GM23338 (cell line): ENCODE measurements around the gene TMEM165. TPM values are rescaled to one million over a fixed set of nuclear protein-coding genes. Genes with fewer than 3 reads are reported as not detected.

ENCODE experiments used
- ATAC-seq: fragments of 200-7000 bp; cut with Tn5 transposase; 3 replicates; pipeline ENCODE4 v1.9.1; 2020
- DNase-seq: peaks from one replicate; pipeline ENCODE4 v3.0.0-alpha.2; 2015; ENCODE audit warnings: low spot score
- H2AFZ ChIP-seq: fragments of 200-600 bp; sonication (generic); 2 replicates; pipeline ENCODE4 v1.8.0; 2016; ENCODE audit warnings: antibody characterized with exemption, mild to moderate bottlenecking, moderate library complexity
- H3F3A ChIP-seq: fragments of 200-600 bp; sonication (generic); replicated peaks from 2 replicates; pipeline ENCODE4 v1.8.0; 2017; ENCODE audit warnings: antibody characterized with exemption, mixed run types, low read depth
- H3K27ac ChIP-seq: fragments of 200-600 bp; sonication (generic); 2 replicates; pipeline ENCODE4 v1.6.1; 2016; ENCODE audit warnings: low read depth
- H3K27me3 ChIP-seq: fragments of 200-600 bp; sonication (generic); 2 replicates; pipeline ENCODE4 v1.8.0; 2016; ENCODE audit warnings: mild to moderate bottlenecking, mixed run types, moderate library complexity; ENCODE audit not compliant: insufficient read depth
- H3K36me3 ChIP-seq: fragments of 200-600 bp; sonication (generic); 2 replicates; pipeline ENCODE4 v1.8.0; 2016; ENCODE audit warnings: mild to moderate bottlenecking; ENCODE audit not compliant: insufficient read depth
- H3K4me1 ChIP-seq: fragments of 200-600 bp; sonication (generic); 2 replicates; pipeline ENCODE4 v1.8.0; 2016; ENCODE audit warnings: mild to moderate bottlenecking, moderate library complexity; ENCODE audit not compliant: insufficient read depth
- H3K4me2 ChIP-seq: fragments of 200-600 bp; sonication (generic); 2 replicates; pipeline ENCODE4 v1.7.1; 2017; ENCODE audit warnings: mixed run types
- H3K4me3 ChIP-seq: fragments of 200-600 bp; sonication (generic); 2 replicates; pipeline ENCODE4 v1.6.1; 2016; ENCODE audit warnings: mixed run types
- H3K79me2 ChIP-seq: fragments of 200-600 bp; sonication (generic); replicated peaks from 2 replicates; pipeline ENCODE4 v1.8.0; 2017; ENCODE audit warnings: mild to moderate bottlenecking; ENCODE audit not compliant: insufficient read depth
- H3K9me2 ChIP-seq: fragments of 200-600 bp; sonication (generic); 2 replicates; pipeline ENCODE4 v1.8.0; 2017; ENCODE audit not compliant: insufficient read depth
- H4K20me1 ChIP-seq: fragments of 200-600 bp; sonication (generic); replicated peaks from 2 replicates; pipeline ENCODE4 v1.8.0; 2017; ENCODE audit warnings: mild to moderate bottlenecking; ENCODE audit not compliant: insufficient read depth
- H3K27ac Mint-ChIP-seq: 2 replicates; pipeline ENCODE4 v1.8.0; 2020; ENCODE audit warnings: inconsistent platforms, mild to moderate bottlenecking, moderate library complexity, mixed read lengths
- H3K27me3 Mint-ChIP-seq: 3 replicates; pipeline ENCODE4 v1.8.0; 2022; ENCODE audit warnings: low read depth, mild to moderate bottlenecking, moderate library complexity, mixed read lengths, inconsistent platforms; ENCODE audit not compliant: insufficient read depth, poor library complexity
- H3K36me3 Mint-ChIP-seq: 3 replicates; pipeline ENCODE4 v1.8.0; 2021; ENCODE audit warnings: low read depth, mild to moderate bottlenecking, inconsistent platforms, moderate library complexity, mixed read lengths
- H3K4me1 Mint-ChIP-seq: 3 replicates; pipeline ENCODE4 v1.8.0; 2020; ENCODE audit warnings: mild to moderate bottlenecking, inconsistent platforms, mixed read lengths
- H3K4me3 Mint-ChIP-seq: 3 replicates; pipeline ENCODE4 v1.8.0; 2021; ENCODE audit warnings: moderate library complexity, mild to moderate bottlenecking, inconsistent platforms, mixed read lengths
- H3K9me3 Mint-ChIP-seq: 3 replicates; pipeline ENCODE4 v1.8.0; 2020; ENCODE audit warnings: moderate library complexity, mild to moderate bottlenecking, inconsistent platforms, mixed read lengths
- EZH2 ChIP-seq: fragments of 200-600 bp; sonication (generic); IDR thresholded peaks from one replicate; pipeline ENCODE4 v1.8.0; 2017; ENCODE audit warnings: antibody characterized with exemption, mild to moderate bottlenecking, low read depth; ENCODE audit not compliant: unreplicated experiment
- POLR2AphosphoS5 ChIP-seq: IDR thresholded peaks from 2 replicates; pipeline ENCODE4 v1.6.1; 2016; ENCODE audit warnings: antibody characterized with exemption, low read depth
- STAT1 ChIP-seq: IDR thresholded peaks from one replicate; pipeline ENCODE4 v1.6.1; 2016; ENCODE audit warnings: antibody characterized with exemption; ENCODE audit not compliant: unreplicated experiment
- ZNF114 ChIP-seq: fragments of 250-450 bp; sonication (Bioruptor Pico); IDR thresholded peaks from 2 replicates; pipeline ENCODE4 v1.5.0; 2020; ENCODE audit warnings: mild to moderate bottlenecking, moderate library complexity
- polyA plus RNA-seq: library from polyadenylated mRNA; unstranded; fragments of >200 nt; fragmentation: Nextera tagmentation; extraction: Ambion mirVana; gene quantifications from 2 replicates; pipeline ENCODE4 v1.2.1, GENCODE V29; 2016
- total RNA-seq: library from RNA; depleted of rRNA; stranded (reverse); fragments of >200 nt; shearing (Covaris generic); gene quantifications from 2 replicates; pipeline ENCODE4 v1.2.3, GENCODE V29; 2014
- TF ChIP-seq, protein P1 (sequence below): IDR thresholded peaks from 2 replicates; pipeline ENCODE4 v1.6.1; 2016; ENCODE audit warnings: antibody characterized with exemption
- TF ChIP-seq, protein P2 (sequence below): IDR thresholded peaks from one replicate; pipeline ENCODE4 v1.6.1; 2018; ENCODE audit warnings: antibody characterized with exemption; ENCODE audit not compliant: unreplicated experiment
- TF ChIP-seq, protein P3 (sequence below): fragments of 250-450 bp; sonication (Bioruptor Pico); IDR thresholded peaks from 2 replicates; pipeline ENCODE4 v1.5.0; 2020; ENCODE audit warnings: mild to moderate bottlenecking, moderate library complexity

Gene TMEM165
- total and polyA plus RNA-seq, 2 experiments from 2014 or later = 125 to 171 TPM

DNA sequence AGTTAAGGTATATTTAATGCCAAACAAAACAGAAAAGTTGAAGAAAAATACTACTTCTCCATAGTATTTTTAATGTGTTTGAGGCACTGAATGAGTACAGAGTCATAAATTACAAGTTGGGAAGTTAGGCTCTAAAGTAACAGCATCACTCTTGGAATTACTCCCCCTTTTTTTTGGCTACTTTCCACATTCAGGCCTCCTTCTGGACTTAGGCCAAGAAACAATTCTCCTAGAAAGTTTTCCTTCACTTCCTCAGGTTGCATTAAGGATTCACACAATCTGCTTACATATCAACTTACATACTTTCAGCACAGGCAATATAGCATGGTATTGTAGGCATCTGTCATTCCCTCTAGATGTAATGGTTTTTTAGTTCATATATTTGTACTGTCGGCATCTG is 52.1 kb downstream of the TMEM165 start:
- Mint-ChIP-seq H3K36me3 (peaks cover 38% of the 10 kb centered on the region), H3K9me3 (no peaks in the 10 kb centered on the region), H3K27me3 (no peaks in the 10 kb centered on the region), H3K27ac (no peak overlapping the region), H3K4me3 (no peak overlapping the region), H3K4me1 (no peaks in the 10 kb centered on the region)
- H3K9me2 ChIP-seq = no peaks in the 10 kb centered on the region
- no peaks in the 10 kb centered on the region for H3K79me2 ChIP-seq
- H3K4me1 ChIP-seq = no peaks in the 10 kb centered on the region
- no peaks in the 10 kb centered on the region for H3K27me3 ChIP-seq
- DNase-seq (no peak), ATAC-seq (no peak)
- H3K4me2 ChIP-seq = no peak overlapping the region
- H3K36me3 ChIP-seq = peaks cover 41% of the 10 kb centered on the region
- 0 out of 2 replicates have a peak, but pooled peaks cover 3% of the 10 kb centered on the region for H4K20me1 ChIP-seq
- H3K4me3 ChIP-seq = no peak overlapping the region
- H3F3A ChIP-seq = no peaks in the 10 kb centered on the region
- no peak overlapping the region for H2AFZ ChIP-seq
- H3K27ac ChIP-seq = no peak overlapping the region
- TF ChIP-seq POLR2AphosphoS5 = no peak
- TF ChIP-seq, protein P1, sequence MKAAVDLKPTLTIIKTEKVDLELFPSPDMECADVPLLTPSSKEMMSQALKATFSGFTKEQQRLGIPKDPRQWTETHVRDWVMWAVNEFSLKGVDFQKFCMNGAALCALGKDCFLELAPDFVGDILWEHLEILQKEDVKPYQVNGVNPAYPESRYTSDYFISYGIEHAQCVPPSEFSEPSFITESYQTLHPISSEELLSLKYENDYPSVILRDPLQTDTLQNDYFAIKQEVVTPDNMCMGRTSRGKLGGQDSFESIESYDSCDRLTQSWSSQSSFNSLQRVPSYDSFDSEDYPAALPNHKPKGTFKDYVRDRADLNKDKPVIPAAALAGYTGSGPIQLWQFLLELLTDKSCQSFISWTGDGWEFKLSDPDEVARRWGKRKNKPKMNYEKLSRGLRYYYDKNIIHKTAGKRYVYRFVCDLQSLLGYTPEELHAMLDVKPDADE = no peak
- TF ChIP-seq, protein P2, sequence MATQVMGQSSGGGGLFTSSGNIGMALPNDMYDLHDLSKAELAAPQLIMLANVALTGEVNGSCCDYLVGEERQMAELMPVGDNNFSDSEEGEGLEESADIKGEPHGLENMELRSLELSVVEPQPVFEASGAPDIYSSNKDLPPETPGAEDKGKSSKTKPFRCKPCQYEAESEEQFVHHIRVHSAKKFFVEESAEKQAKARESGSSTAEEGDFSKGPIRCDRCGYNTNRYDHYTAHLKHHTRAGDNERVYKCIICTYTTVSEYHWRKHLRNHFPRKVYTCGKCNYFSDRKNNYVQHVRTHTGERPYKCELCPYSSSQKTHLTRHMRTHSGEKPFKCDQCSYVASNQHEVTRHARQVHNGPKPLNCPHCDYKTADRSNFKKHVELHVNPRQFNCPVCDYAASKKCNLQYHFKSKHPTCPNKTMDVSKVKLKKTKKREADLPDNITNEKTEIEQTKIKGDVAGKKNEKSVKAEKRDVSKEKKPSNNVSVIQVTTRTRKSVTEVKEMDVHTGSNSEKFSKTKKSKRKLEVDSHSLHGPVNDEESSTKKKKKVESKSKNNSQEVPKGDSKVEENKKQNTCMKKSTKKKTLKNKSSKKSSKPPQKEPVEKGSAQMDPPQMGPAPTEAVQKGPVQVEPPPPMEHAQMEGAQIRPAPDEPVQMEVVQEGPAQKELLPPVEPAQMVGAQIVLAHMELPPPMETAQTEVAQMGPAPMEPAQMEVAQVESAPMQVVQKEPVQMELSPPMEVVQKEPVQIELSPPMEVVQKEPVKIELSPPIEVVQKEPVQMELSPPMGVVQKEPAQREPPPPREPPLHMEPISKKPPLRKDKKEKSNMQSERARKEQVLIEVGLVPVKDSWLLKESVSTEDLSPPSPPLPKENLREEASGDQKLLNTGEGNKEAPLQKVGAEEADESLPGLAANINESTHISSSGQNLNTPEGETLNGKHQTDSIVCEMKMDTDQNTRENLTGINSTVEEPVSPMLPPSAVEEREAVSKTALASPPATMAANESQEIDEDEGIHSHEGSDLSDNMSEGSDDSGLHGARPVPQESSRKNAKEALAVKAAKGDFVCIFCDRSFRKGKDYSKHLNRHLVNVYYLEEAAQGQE = no peak
- no peak for TF ChIP-seq STAT1
- no peak for TF ChIP-seq EZH2
- no peak for TF ChIP-seq ZNF114 (CRISPR knock-in tag)

DNA sequence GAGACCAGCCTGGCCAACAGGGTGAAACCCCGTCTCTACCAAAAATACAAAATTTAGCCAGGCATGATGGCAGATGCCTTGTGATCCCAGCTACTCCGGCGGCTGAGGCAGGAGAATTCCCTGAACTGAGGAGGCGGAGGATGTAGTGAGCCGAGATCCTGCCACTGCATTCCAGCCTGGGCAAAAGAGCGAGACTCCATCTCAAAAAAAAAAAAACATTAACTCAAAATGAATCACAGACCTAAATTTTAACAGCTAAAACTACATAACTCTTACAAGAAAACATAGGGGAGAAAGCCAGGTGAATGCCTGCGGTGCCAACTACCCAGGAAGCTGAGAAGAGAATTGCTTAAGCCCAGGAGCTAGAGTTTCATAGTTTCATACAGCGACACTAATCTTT is 54.8 kb downstream of the TMEM165 start:
- H3K27ac Mint-ChIP-seq = no peak overlapping the region
- H3K27me3 ChIP-seq = no peaks in the 10 kb centered on the region
- no peak overlapping the region for H3K27ac ChIP-seq
- H3K36me3 Mint-ChIP-seq = peaks cover 35% of the 10 kb centered on the region
- H4K20me1 ChIP-seq = 0 out of 2 replicates have a peak, but pooled peaks cover 3% of the 10 kb centered on the region
- H3K4me1 ChIP-seq = no peaks in the 10 kb centered on the region
- H3K9me3 Mint-ChIP-seq = no peaks in the 10 kb centered on the region
- no peaks in the 10 kb centered on the region for H3F3A ChIP-seq
- no peaks in the 10 kb centered on the region for H3K9me2 ChIP-seq
- no peaks in the 10 kb centered on the region for H3K27me3 Mint-ChIP-seq
- ATAC-seq (no peak), DNase-seq (no peak)
- H3K4me1 Mint-ChIP-seq = no peaks in the 10 kb centered on the region
- H2AFZ ChIP-seq = no peak overlapping the region
- peaks cover 30% of the 10 kb centered on the region for H3K36me3 ChIP-seq
- no peak overlapping the region for H3K4me3 Mint-ChIP-seq
- H3K4me3 ChIP-seq = no peak overlapping the region
- no peaks in the 10 kb centered on the region for H3K79me2 ChIP-seq
- no peak overlapping the region for H3K4me2 ChIP-seq
- TF ChIP-seq ZNF114 (CRISPR knock-in tag) (no peak), STAT1 (no peak), EZH2 (no peak)
- TF ChIP-seq, protein P3, sequence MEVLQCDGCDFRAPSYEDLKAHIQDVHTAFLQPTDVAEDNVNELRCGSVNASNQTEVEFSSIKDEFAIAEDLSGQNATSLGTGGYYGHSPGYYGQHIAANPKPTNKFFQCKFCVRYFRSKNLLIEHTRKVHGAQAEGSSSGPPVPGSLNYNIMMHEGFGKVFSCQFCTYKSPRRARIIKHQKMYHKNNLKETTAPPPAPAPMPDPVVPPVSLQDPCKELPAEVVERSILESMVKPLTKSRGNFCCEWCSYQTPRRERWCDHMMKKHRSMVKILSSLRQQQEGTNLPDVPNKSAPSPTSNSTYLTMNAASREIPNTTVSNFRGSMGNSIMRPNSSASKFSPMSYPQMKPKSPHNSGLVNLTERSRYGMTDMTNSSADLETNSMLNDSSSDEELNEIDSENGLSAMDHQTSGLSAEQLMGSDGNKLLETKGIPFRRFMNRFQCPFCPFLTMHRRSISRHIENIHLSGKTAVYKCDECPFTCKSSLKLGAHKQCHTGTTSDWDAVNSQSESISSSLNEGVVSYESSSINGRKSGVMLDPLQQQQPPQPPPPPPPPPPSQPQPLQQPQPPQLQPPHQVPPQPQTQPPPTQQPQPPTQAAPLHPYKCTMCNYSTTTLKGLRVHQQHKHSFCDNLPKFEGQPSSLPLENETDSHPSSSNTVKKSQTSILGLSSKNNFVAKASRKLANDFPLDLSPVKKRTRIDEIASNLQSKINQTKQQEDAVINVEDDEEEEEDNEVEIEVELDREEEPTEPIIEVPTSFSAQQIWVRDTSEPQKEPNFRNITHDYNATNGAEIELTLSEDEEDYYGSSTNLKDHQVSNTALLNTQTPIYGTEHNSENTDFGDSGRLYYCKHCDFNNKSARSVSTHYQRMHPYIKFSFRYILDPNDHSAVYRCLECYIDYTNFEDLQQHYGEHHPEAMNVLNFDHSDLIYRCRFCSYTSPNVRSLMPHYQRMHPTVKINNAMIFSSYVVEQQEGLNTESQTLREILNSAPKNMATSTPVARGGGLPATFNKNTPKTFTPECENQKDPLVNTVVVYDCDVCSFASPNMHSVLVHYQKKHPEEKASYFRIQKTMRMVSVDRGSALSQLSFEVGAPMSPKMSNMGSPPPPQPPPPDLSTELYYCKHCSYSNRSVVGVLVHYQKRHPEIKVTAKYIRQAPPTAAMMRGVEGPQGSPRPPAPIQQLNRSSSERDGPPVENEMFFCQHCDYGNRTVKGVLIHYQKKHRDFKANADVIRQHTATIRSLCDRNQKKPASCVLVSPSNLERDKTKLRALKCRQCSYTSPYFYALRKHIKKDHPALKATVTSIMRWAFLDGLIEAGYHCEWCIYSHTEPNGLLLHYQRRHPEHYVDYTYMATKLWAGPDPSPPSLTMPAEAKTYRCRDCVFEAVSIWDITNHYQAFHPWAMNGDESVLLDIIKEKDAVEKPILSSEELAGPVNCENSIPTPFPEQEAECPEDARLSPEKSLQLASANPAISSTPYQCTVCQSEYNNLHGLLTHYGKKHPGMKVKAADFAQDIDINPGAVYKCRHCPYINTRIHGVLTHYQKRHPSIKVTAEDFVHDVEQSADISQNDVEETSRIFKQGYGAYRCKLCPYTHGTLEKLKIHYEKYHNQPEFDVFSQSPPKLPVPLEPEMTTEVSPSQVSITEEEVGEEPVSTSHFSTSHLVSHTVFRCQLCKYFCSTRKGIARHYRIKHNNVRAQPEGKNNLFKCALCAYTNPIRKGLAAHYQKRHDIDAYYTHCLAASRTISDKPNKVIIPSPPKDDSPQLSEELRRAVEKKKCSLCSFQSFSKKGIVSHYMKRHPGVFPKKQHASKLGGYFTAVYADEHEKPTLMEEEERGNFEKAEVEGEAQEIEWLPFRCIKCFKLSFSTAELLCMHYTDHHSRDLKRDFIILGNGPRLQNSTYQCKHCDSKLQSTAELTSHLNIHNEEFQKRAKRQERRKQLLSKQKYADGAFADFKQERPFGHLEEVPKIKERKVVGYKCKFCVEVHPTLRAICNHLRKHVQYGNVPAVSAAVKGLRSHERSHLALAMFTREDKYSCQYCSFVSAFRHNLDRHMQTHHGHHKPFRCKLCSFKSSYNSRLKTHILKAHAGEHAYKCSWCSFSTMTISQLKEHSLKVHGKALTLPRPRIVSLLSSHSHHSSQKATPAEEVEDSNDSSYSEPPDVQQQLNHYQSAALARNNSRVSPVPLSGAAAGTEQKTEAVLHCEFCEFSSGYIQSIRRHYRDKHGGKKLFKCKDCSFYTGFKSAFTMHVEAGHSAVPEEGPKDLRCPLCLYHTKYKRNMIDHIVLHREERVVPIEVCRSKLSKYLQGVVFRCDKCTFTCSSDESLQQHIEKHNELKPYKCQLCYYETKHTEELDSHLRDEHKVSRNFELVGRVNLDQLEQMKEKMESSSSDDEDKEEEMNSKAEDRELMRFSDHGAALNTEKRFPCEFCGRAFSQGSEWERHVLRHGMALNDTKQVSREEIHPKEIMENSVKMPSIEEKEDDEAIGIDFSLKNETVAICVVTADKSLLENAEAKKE (CRISPR knock-in tag) = no peak
- TF ChIP-seq, protein P1 = no peak
